Endodermal cell (in vitro differentiated cells): Measurements from ENCODE around the gene XPO6. TPM values are rescaled to one million over a fixed set of nuclear protein-coding genes. Genes with fewer than 3 reads are reported as not detected.

Experiments
- DNase-seq: peaks from one replicate; pipeline ENCODE4 v3.0.0-alpha.2; 2017
- H3K27ac ChIP-seq: 2 replicates; pipeline ENCODE4 v1.5.1; 2013; ENCODE audit warnings: mild to moderate bottlenecking, low read depth, low read length, moderate library complexity
- H3K27me3 ChIP-seq: 2 replicates; pipeline ENCODE4 v1.6.1; 2013; ENCODE audit warnings: mild to moderate bottlenecking, low read length, moderate library complexity; ENCODE audit not compliant: insufficient read depth, control insufficient read depth, poor library complexity, severe bottlenecking
- H3K36me3 ChIP-seq: 2 replicates; pipeline ENCODE4 v1.7.0; 2013; ENCODE audit warnings: mild to moderate bottlenecking, low read length, moderate library complexity; ENCODE audit not compliant: control insufficient read depth, insufficient read depth
- H3K4me1 ChIP-seq: one replicate; pipeline ENCODE4 v1.7.0; 2013; ENCODE audit warnings: low read length; ENCODE audit not compliant: control insufficient read depth, insufficient read depth
- H3K4me3 ChIP-seq: 2 replicates; pipeline ENCODE4 v1.5.1; 2013; ENCODE audit warnings: mild to moderate bottlenecking, low read length, moderate library complexity
- H3K9ac ChIP-seq: 2 replicates; pipeline ENCODE4 v1.6.1; 2013; ENCODE audit warnings: mild to moderate bottlenecking, low read length, moderate library complexity; ENCODE audit not compliant: poor library complexity, severe bottlenecking; ENCODE audit errors: extremely low read depth
- H3K9me3 ChIP-seq: 2 replicates; pipeline ENCODE4 v1.6.1; 2013; ENCODE audit warnings: mild to moderate bottlenecking, low read length, moderate library complexity; ENCODE audit not compliant: control insufficient read depth
- H3K27ac Mint-ChIP-seq: 2 replicates; pipeline ENCODE4 v1.8.0; 2020; ENCODE audit warnings: mixed read lengths
- H3K27me3 Mint-ChIP-seq: 2 replicates; pipeline ENCODE4 v1.8.0; 2021; ENCODE audit warnings: mild to moderate bottlenecking, mixed read lengths; ENCODE audit not compliant: insufficient read depth
- H3K36me3 Mint-ChIP-seq: 2 replicates; pipeline ENCODE4 v1.8.0; 2020; ENCODE audit warnings: low read depth, mixed read lengths
- H3K4me1 Mint-ChIP-seq: 2 replicates; pipeline ENCODE4 v1.8.0; 2020; ENCODE audit warnings: mixed read lengths
- H3K4me3 Mint-ChIP-seq: 2 replicates; pipeline ENCODE4 v1.8.0; 2020; ENCODE audit warnings: mild to moderate bottlenecking, moderate library complexity, mixed read lengths
- H3K9me3 Mint-ChIP-seq: 2 replicates; pipeline ENCODE4 v1.8.0; 2020; ENCODE audit warnings: mild to moderate bottlenecking, mixed read lengths
- CTCF ChIP-seq: fragments of 200-600 bp; sonication (generic); conservative IDR thresholded peaks from 2 replicates; pipeline ENCODE4 v1.5.0; 2021; ENCODE audit warnings: antibody characterized with exemption, mild to moderate bottlenecking
- WGBS, 2 experiments: methylation state at CpG; one replicate each; pipeline versions ENCODE4 v1.1.5 to v1.1.7; 2013; ENCODE audit warnings: missing lambda C conversion rate in 2 of 2, mixed read lengths in 1 of 2; ENCODE audit not compliant: insufficient coverage in 1 of 2, insufficient read length in 1 of 2; 5-methylcytosine and 5-hydroxymethylcytosine counted together
- total RNA-seq, 2 donors: library from RNA; stranded (reverse); fragmentation: NEBNext Ultra II Directional in 1 of 2; extraction: Animal tissue kit (Norgen Biotek cat#: 25700) in 1 of 2; gene quantifications; 2 replicates in 1 of 2; 3 replicates in 1 of 2; pipeline ENCODE4 v1.2.1, GENCODE V29; 2021

XPO6 gene
- total RNA-seq, 2 donors from 2014 or later = 84.7 to 92.4 TPM

GRCh38 chr16:28081391-28081968 lies 130.3 kb downstream of the XPO6 start:
- no peaks in the 10 kb centered on the region for H3K4me1 ChIP-seq
- no peaks in the 10 kb centered on the region for H3K27me3 ChIP-seq
- no peak overlapping the region for H3K27ac Mint-ChIP-seq
- 89% methylated on average over 8 to 9 of the region's 9 CpGs for WGBS, 2 experiments
- no peak for DNase-seq
- no peaks in the 10 kb centered on the region for H3K9me3 Mint-ChIP-seq
- H3K36me3 ChIP-seq = no peaks in the 10 kb centered on the region
- peaks cover 1% of the 10 kb centered on the region for H3K4me1 Mint-ChIP-seq
- H3K27ac ChIP-seq = no peak overlapping the region
- no peak overlapping the region for H3K4me3 Mint-ChIP-seq
- no peaks in the 10 kb centered on the region for H3K9me3 ChIP-seq
- TF ChIP-seq CTCF = no peak
- no peak overlapping the region for H3K4me3 ChIP-seq
- H3K27me3 Mint-ChIP-seq = no peaks in the 10 kb centered on the region
- no peak overlapping the region for H3K9ac ChIP-seq
- no peaks in the 10 kb centered on the region for H3K36me3 Mint-ChIP-seq

- no peak overlapping the region for H3K9ac ChIP-seq
- no peak overlapping the region for H3K27ac Mint-ChIP-seq
- H3K27me3 Mint-ChIP-seq = no peaks in the 10 kb centered on the region
Measured at GRCh38 chr16:28078261-28078660, 133.5 kb downstream of the XPO6 start.

GRCh38 chr16:28073836-28074235 lies 137.9 kb downstream of the XPO6 start:
- WGBS, 2 experiments = 95 to 97% methylated on average over 4 to 6 of the region's 6 CpGs
- H3K27me3 Mint-ChIP-seq = peaks cover 3% of the 10 kb centered on the region

More at GRCh38 chr16:28078261-28078660, 133.5 kb downstream of the XPO6 start:
- no peaks in the 10 kb centered on the region for H3K9me3 ChIP-seq
- H3K27ac ChIP-seq = no peak overlapping the region
- Mint-ChIP-seq H3K4me3 (no peak overlapping the region), H3K9me3 (no peaks in the 10 kb centered on the region), H3K36me3 (no peaks in the 10 kb centered on the region), H3K4me1 (peaks cover 1% of the 10 kb centered on the region)
- H3K4me1 ChIP-seq = no peaks in the 10 kb centered on the region
- no peak overlapping the region for H3K4me3 ChIP-seq
- no peak for DNase-seq
- 88 to 91% methylated on average over 5 to 6 of the region's 6 CpGs for WGBS, 2 experiments
- H3K36me3 ChIP-seq = no peaks in the 10 kb centered on the region
- TF ChIP-seq CTCF = no peak
- no peaks in the 10 kb centered on the region for H3K27me3 ChIP-seq

More at GRCh38 chr16:28073836-28074235, 137.9 kb downstream of the XPO6 start:
- Histone ChIP-seq H3K36me3 (no peaks in the 10 kb centered on the region), H3K27ac (no peak overlapping the region), H3K4me1 (no peaks in the 10 kb centered on the region), H3K27me3 (no peaks in the 10 kb centered on the region), H3K9me3 (no peaks in the 10 kb centered on the region), H3K9ac (no peak overlapping the region), H3K4me3 (no peak overlapping the region)
- Mint-ChIP-seq H3K36me3 (no peaks in the 10 kb centered on the region), H3K4me3 (no peak overlapping the region), H3K9me3 (no peaks in the 10 kb centered on the region), H3K27ac (no peak overlapping the region), H3K4me1 (no peaks in the 10 kb centered on the region)
- TF ChIP-seq CTCF = no peak
- no peak for DNase-seq
